CD4-positive, alpha-beta T cell treated with Interleukin-6 at 100 ng/mL for 8 hours (primary cell): ENCODE data around the gene EXOC8.
"Not testable (repeated sequence)": the region's sequence is repeated elsewhere in the genome, so short reads cannot be mapped to it uniquely, and the experiment has no call there.

Experiments
- DNase-seq: peaks from one replicate; pipeline ENCODE4 v3.0.0-alpha.2; 2020; ENCODE audit warnings: mixed read lengths, low spot score

Gene EXOC8

GRCh38 chr1:231351816-231352215 lies 14.2 kb upstream of the EXOC8 start:
- DNase-seq = no peak

- not testable (repeated sequence) for DNase-seq
Observed at GRCh38 chr1:231348856-231349255, 11.2 kb upstream of the EXOC8 start.

GRCh38 chr1:231348442-231348841 lies 10.8 kb upstream of the EXOC8 start:
- no peak for DNase-seq

- no peak for DNase-seq
Observed at GRCh38 chr1:231347961-231348360, 10.3 kb upstream of the EXOC8 start.

- DNase-seq = no peak
Observed at GRCh38 chr1:231340328-231341013, 2.8 kb upstream of the EXOC8 start.

- no peak for DNase-seq
Observed at GRCh38 chr1:231338270-231339128, 847 bp upstream of the EXOC8 start, which contains the start of gene SPRTN. Gene SPRTN, plus strand, starts transcription at chr1:231338293. Its CDS starts 91 bp downstream, at chr1:231338384.

- no peak for DNase-seq
Observed at GRCh38 chr1:231337043-231337471, 595 bp downstream of the EXOC8 start.

GRCh38 chr1:231335663-231336602 lies 1.7 kb downstream of the EXOC8 start:
- no peak for DNase-seq

GRCh38 chr1:231334952-231335351 lies 2.7 kb downstream of the EXOC8 start:
- DNase-seq = no peak

GRCh38 chr1:231334079-231334666 lies 3.5 kb downstream of the EXOC8 start:
- DNase-seq = no peak

- DNase-seq = no peak
Observed at GRCh38 chr1:231332761-231333160, 4.9 kb downstream of the EXOC8 start.

GRCh38 chr1:231329483-231329882 lies 8.2 kb downstream of the EXOC8 start:
- DNase-seq = no peak

- DNase-seq = no peak
Observed at GRCh38 chr1:231327617-231328016, 10.0 kb downstream of the EXOC8 start.

- no peak for DNase-seq
Observed at GRCh38 chr1:231326248-231326647, 11.4 kb downstream of the EXOC8 start.

- no peak for DNase-seq
Observed at GRCh38 chr1:231324660-231325059, 13.0 kb downstream of the EXOC8 start.

GRCh38 chr1:231322880-231323530 lies 14.6 kb downstream of the EXOC8 start:
- no peak for DNase-seq

GRCh38 chr1:231319080-231319479 lies 18.6 kb downstream of the EXOC8 start:
- DNase-seq = no peak

GRCh38 chr1:231318568-231318967 lies 19.1 kb downstream of the EXOC8 start:
- no peak for DNase-seq

GRCh38 chr1:231318015-231318355 lies 19.7 kb downstream of the EXOC8 start:
- no peak for DNase-seq

- DNase-seq = no peak
Observed at GRCh38 chr1:231317306-231318014, 20.2 kb downstream of the EXOC8 start.

- DNase-seq = peak; percentile 16
Observed at GRCh38 chr1:231315887-231316286, 21.8 kb downstream of the EXOC8 start.
